GM12875 (cell line): ENCODE measurements around the gene TUBB2A.

Experiments
- H3K4me3 ChIP-seq: one replicate; pipeline ENCODE4 v1.5.1; 2011; ENCODE audit warnings: low read depth, low read length, control low read depth
- TF ChIP-seq, protein P1 (sequence below): IDR thresholded peaks from 2 replicates; pipeline ENCODE4 v1.5.1; 2011; ENCODE audit warnings: low read depth, mild to moderate bottlenecking, control low read depth, inconsistent platforms, low read length, moderate library complexity, borderline replicate concordance; ENCODE audit not compliant: insufficient read depth

Gene TUBB2A

DNA sequence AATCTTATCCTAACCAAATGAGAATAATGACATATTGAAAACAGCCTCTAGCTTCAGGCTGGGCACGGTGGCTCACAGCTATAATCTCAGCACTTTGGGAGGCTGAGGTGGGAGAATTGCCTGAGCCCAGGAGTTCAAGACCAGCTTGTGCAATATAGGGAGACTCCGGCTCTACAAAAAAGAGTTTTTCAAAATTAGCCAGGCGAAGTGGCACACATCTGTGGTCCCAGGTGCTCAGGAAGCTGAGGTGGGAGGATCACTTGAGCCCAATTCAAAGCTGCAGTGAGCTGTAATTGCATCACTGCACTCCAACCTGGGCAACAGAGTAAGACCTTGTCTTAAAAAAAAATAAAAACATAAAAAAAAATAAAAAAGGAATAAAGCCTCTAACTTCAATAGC, 4.7 kb downstream of the TUBB2A start:
- H3K4me3 ChIP-seq = no peak overlapping the region
- TF ChIP-seq, protein P1, sequence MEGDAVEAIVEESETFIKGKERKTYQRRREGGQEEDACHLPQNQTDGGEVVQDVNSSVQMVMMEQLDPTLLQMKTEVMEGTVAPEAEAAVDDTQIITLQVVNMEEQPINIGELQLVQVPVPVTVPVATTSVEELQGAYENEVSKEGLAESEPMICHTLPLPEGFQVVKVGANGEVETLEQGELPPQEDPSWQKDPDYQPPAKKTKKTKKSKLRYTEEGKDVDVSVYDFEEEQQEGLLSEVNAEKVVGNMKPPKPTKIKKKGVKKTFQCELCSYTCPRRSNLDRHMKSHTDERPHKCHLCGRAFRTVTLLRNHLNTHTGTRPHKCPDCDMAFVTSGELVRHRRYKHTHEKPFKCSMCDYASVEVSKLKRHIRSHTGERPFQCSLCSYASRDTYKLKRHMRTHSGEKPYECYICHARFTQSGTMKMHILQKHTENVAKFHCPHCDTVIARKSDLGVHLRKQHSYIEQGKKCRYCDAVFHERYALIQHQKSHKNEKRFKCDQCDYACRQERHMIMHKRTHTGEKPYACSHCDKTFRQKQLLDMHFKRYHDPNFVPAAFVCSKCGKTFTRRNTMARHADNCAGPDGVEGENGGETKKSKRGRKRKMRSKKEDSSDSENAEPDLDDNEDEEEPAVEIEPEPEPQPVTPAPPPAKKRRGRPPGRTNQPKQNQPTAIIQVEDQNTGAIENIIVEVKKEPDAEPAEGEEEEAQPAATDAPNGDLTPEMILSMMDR = no peak

DNA sequence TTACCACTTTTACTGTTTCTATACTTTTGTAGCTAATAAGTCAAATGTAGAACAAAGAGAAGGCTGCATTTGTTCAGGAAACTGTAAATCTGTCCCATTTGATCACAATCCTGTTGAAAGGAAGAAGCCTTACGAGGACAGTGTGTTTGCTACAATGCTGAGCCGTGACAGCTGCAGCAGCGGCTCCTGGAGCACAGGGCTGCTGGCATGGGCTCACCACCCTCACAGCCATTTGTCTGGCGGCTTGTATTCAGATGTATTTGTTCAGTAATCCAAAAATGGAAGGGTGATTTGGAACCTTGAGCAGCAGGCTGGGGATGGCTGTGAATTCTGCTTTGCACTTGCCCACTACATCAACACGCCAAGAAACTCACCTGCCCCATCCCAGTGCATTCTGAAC, 5.7 kb downstream of the TUBB2A start:
- TF ChIP-seq, protein P1 = no peak
- H3K4me3 ChIP-seq = no peak overlapping the region

DNA sequence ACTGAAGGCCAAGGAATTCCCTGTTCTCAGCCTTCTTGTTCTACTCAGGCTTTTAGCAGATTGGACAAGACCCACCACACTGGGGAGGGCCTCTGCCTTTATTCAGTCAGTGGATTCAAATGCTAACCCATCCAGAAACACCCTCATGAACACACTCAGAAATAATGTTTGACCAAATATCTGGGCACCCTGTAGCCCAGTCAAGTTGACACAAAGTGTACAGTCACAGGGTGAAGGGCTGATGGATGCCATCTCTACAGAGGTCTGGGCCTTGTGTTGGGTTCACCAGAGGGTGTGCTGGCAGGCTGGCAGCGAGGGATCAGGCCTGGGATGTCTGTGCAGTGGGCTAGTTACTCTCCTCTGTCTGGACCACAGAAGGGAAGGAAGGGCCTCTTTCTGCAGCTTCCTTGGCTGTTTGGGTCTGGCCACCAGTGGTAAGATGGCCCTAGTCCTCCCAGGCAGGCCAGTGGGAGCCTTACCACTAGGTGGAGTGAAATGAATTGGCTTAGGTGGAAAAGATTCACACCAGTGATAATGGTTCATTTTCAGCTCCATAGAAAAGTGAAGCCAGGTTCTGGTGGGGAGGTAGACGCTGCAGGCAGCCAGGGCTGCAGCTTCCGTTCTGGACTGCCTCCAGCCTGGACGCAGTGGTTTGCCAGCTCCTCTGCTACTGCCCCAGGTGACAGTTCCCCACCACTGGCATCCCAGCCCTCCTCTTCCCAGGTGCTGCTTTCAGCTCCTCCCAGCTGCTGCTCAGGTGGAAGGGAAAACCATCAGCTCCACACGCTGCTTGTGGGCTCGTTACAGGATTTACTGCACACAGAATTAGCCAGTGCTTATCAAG, 9.2 kb downstream of the TUBB2A start:
- TF ChIP-seq, protein P1 = 0 out of 2 replicates have a peak, but pooled peaks have one; percentile 6
- H3K4me3 ChIP-seq = no peak overlapping the region

DNA sequence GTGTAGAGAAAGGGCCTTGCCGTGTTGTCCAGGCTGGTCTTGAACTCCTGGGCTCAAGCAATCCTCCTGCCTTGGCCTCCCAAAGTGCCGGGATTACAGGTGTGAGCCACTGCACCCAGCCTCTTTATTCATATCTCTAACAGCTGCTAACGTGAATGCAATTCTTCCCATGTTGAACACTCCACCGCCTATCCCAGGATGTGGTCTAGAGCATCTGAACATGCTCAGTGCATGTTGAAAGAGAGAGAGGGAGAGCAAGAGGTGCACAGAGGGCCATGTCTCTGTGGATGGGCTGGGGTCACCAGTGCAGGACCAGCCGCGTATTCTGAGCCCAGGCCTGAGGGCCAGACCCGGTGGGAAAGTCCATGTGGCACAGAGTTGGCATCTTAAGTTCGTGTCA, 12.8 kb downstream of the TUBB2A start:
- TF ChIP-seq, protein P1 = no peak
- no peak overlapping the region for H3K4me3 ChIP-seq

DNA sequence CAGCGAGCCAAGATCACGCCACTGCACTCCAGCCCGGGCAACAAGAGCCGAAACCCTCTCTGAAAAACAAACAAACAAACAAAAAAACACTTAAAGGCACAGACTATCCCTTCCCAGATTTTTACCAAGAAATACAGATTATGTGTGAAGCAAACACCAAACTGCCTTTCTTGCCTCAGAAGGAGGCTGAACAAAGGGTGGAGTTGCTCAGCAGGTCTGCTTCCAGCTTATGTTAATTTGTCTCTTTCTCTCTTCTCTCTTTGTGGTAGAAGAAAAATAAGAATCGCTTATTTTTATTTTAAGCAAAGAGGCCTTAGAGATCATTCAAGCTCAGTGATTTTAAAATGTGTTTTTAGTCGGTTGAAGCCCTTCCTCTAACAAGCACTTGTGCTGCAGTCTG, 14.2 kb downstream of the TUBB2A start:
- TF ChIP-seq, protein P1 = no peak
- no peak overlapping the region for H3K4me3 ChIP-seq

DNA sequence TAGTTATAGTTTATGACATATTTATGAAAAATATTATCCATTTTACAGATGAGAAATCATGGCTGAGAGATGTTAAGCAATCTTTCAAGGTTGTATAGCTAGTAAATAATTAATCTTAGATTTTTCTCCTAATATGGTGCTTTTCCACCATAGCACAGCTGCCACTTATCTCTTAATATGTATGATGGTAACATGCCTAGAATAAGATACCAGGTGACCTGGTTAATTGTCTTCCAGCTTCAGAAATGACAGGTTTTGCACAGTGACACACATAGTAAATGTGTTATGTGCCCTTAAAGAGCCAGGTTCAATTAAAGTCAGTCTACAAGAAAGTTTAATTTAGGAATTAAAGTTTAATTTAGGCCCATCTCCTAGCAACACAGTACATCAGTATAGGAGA, 14.8 kb downstream of the TUBB2A start:
- TF ChIP-seq, protein P1 = no peak

DNA sequence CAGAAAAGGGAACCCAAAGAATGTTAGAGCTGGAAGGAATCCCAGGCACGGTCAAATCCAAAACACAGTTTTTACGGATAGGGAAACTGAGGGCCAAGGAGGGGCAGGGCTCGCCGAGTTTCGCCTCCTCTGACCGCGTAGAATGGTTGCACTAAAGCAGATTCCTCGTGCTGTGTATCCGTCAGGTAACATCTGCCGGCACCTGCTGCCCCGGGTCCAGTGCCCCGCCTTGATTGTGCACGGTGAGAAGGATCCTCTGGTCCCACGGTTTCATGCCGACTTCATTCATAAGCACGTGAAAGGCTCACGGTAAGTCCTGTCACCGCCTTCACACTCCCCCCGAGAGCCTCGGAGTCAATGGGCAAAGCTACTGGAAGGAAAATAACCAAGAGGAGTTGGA, 17.1 kb downstream of the TUBB2A start:
- TF ChIP-seq, protein P1 = no peak

More for the DNA sequence above, 14.8 kb downstream of the TUBB2A start:
- H3K4me3 ChIP-seq = no peak overlapping the region

More for the DNA sequence above, 17.1 kb downstream of the TUBB2A start:
- H3K4me3 ChIP-seq = no peak overlapping the region
